Measurements from ENCODE around the gene PROS1.

DNA sequence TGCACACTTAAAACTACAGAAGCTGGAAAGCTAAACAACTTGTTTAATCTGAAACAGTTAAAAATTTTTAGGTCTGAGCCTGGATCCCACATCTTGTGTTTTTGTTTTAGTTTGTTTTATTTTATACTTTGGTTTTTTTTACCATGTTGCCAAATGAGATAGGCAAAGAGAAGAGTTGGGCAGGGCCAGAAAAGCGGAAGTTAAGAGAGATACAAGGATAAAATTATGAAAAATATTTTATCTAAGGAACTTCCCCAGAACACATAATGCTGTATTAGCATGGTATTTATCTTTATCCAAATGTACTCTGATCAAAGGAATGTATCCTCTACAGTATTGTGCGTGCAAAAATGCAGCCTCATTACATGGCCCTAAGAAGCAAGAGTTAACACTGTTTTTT, 50.7 kb downstream of the PROS1 start:
- TF ChIP-seq CTCF (IDR thresholded peaks at IDR 0.05; ENCODE audit: low read depth, low read length) (no peak), MYC (IDR thresholded peaks at IDR 0.05; ENCODE audit: low read depth, low read length) (no peak)

All from NB4 (cell line).